Occipital lobe (tissue), 2 donors: ENCODE data around the gene UNC119. TPM values are rescaled to one million over a fixed set of nuclear protein-coding genes. Genes with fewer than 3 reads are reported as not detected.

Experiments
- DNase-seq: peaks from one replicate; lab custom pipeline; 2025; lab: John Stamatoyannopoulos, UW
- total RNA-seq: library from RNA; depleted of rRNA; stranded (reverse); fragments of >200 nt; gene quantifications from one replicate; pipeline ENCODE4 v1.2.3, GENCODE V29; 2014

The UNC119 gene
- total RNA-seq, 1 donor from 2014 or later, result 31.5 TPM

DNA sequence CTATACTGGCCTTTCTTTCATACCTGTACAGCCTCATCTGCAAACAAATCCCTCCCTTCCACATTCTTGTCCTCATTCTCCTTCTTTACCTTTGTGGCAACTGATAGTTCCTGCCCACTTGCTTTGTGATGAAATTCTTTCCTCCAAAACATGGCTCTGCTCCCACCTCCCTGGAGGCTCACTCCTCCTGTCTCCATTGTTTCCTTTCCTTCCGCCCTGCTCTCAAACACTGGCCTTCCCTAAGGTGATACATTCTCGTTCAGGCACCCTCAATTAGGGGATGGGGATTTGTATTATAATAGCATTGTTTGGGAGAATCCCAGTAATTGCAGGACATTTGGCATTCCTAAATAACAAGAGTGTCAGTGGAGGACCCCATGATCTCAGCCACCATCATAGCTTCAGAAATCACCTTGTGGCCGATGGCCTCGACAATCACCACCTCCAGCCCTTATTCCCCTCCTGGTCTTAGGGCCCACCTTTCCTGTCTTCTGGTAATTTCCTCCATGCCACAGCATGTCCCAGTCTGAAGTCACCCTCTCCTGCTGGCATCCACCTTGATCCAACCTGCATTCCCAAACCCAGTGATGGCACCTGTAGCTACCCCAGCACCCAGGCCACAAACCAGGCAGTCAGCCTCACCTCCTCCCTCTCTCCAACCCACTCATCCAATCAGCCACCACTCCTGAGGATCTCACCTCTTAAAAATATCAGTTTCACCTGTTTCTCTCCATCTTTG, 7.9 kb downstream of the UNC119 start:
- DNase-seq, result no peak

- no peak for DNase-seq
These were observed 11.0 kb downstream of the UNC119 start for GRCh38 chr17:28541439-28541838.

GRCh38 chr17:28540231-28540630, 12.2 kb downstream of the UNC119 start:
- DNase-seq, result no peak

DNA sequence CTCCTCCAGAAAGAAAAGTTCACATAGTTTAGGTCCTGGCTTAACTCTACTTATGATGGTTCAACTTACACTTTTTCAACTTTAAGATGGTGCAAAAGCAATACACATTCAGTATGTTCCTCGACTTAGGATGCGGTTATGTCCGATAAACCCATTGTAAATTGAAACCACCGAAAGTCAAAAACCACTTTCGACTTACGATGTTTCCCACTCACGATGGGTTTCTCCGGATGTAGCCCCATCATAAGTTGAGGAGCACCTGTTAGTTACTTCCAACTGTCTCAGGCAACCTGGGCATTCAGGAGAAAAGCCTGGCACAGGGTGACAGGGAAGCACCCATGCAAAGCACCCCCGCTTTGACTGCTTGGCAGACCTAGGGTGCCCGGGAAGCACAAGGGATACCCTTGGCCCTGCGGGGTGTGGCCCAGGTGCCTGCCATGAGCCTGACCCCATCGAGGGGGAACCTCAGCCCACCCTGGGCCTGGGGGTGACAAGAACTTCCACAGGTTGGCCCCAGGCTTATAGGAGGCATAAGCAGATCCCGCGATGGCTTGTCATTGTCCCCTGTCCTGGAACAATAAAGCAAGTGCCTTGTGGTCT, 14.0 kb downstream of the UNC119 start:
- DNase-seq, result no peak

DNA sequence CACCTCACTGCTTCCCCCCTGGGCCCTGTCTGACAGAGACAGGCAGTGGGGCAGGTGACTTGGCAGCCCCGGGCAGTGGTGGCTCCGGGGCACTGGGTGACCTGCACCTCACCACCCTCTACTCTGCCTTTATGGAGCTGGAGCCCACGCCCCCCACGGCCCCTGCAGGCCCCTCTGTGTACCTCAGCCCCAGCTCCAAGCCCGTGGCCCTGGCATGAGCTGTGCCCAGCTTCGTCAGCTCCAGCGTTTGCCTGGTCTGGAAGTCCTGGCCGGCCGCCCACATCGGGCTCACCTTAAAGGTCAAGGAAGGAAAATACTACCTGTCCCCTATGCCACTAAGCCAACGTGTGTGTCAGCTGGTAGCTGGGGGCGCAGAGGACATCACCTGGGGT, 15.2 kb downstream of the UNC119 start:
- DNase-seq, result no peak

- DNase-seq, result no peak
These were observed 15.7 kb downstream of the UNC119 start for GRCh38 chr17:28536532-28537218.

GRCh38 chr17:28534740-28535375, 17.6 kb downstream of the UNC119 start:
- DNase-seq, result no peak

- DNase-seq, result no peak
These were observed 19.2 kb downstream of the UNC119 start for GRCh38 chr17:28533091-28533807.

GRCh38 chr17:28532050-28532960, 20.1 kb downstream of the UNC119 start:
- no peak for DNase-seq

DNA sequence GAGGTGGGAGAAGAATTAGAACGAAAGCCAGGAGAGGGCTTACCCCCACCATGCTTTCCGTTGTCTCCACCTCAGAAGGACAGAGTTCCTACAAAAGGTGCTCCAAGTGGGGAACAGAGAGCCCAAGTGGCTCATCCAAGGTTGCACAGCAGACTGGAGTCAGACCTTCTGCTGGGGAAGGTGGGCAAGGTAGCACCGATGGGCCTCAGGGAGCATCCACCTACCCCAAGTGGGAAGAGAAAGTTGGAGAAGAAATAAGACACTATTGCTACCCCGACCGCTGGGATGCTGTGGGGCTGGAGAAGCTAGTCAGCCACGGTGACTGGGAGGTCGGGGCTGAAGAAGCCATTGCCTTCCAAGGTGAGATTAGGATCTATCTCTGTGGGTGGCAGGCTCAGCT, 21.5 kb downstream of the UNC119 start:
- no peak for DNase-seq

DNA sequence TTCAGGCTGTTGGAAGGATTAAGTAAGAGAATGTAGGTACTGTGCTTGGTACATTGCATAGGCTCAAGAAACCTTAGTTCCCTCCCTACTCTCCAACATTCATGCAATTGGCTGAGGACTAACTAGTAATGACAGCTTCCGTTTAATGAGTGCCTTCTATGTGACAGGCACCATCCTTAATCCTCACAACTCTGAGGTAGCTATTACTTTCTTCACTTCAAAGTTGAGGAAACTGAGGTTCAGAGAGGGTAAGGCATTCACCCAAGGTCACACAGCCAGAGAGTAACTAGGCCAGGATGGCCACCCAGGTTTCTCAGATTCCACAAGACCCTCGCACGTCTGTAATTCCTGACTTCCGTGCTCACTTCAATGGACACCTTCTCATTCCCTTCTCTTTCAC, 22.2 kb downstream of the UNC119 start:
- DNase-seq, result no peak

GRCh38 chr17:28529013-28529400, 23.4 kb downstream of the UNC119 start:
- no peak for DNase-seq

- DNase-seq, result no peak
These were observed 24.0 kb downstream of the UNC119 start for GRCh38 chr17:28528327-28529012.

- no peak for DNase-seq
These were observed 24.6 kb downstream of the UNC119 start for GRCh38 chr17:28527859-28528258.

- no peak for DNase-seq
These were observed 25.2 kb downstream of the UNC119 start for GRCh38 chr17:28527181-28527681.

- no peak for DNase-seq
These were observed 26.0 kb downstream of the UNC119 start for GRCh38 chr17:28526381-28526780.

GRCh38 chr17:28524476-28525424, 27.7 kb downstream of the UNC119 start:
- no peak for DNase-seq

DNA sequence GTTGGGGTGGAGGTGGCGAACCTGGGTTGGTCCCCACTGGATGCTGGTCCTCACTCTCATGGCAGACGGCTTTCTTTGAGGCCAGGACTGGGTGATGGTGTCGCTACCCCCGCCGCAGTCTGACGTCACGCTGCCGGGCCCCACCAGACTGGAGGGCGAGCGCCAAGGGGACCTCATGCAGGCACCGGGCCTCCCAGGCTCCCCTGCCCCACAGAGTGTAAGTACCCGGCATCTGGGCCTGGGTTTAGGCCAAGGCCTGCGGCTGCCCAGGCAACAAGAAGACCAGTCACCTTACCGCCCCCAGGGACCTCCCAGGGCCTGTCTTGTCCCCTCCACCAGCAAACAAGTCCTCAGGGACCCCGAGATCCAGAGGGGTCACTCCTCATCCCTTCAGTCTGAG, 28.5 kb downstream of the UNC119 start:
- no peak for DNase-seq

GRCh38 chr17:28523186-28523585, 29.2 kb downstream of the UNC119 start:
- DNase-seq, result no peak
